ENCODE data around the gene INIP.

Gene INIP, protein sequence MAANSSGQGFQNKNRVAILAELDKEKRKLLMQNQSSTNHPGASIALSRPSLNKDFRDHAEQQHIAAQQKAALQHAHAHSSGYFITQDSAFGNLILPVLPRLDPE

GRCh38 chr9:112717661-112718331 lies at the start of gene INIP:
TSS of gene INIP (minus strand) at chr9:112718117. CDS start at chr9:112716485, 1,632 bp downstream.
- peak; percentile 79 for DNase-seq (ENCODE audit: low read depth)

DNA sequence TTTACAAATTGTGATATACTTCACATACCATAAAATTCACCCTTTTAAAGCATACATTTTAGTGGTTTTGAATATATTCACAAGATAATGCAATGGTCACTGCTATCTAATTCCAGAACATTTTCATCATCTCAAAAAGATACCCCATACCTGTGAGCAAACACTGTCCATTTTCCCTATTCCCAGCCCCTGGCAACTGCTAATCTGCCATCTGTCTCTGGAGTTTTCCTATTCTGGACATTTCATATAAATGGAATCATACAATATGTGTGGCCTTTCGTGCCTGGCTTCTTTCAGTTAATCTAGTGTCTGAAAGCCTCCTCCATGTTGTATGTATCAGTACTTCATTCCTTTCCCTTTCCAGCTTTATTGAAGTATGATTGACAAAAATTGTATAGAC lies 47.4 kb upstream of the INIP start:
- no peak for DNase-seq (ENCODE audit: low read depth)

GRCh38 chr9:112764837-112765236 lies 46.9 kb upstream of the INIP start:
- no peak for DNase-seq (ENCODE audit: low read depth)

- peak; percentile 63 for DNase-seq (ENCODE audit: low read depth)
Measured at GRCh38 chr9:112764344-112764743, 46.4 kb upstream of the INIP start.

GRCh38 chr9:112762726-112763518 lies 45.0 kb upstream of the INIP start:
- no peak for DNase-seq (ENCODE audit: low read depth)

- no peak for DNase-seq (ENCODE audit: low read depth)
Measured at GRCh38 chr9:112761912-112762655, 44.2 kb upstream of the INIP start.

- DNase-seq (ENCODE audit: low read depth), result no peak
Measured at GRCh38 chr9:112760821-112761220, 42.9 kb upstream of the INIP start.

DNA sequence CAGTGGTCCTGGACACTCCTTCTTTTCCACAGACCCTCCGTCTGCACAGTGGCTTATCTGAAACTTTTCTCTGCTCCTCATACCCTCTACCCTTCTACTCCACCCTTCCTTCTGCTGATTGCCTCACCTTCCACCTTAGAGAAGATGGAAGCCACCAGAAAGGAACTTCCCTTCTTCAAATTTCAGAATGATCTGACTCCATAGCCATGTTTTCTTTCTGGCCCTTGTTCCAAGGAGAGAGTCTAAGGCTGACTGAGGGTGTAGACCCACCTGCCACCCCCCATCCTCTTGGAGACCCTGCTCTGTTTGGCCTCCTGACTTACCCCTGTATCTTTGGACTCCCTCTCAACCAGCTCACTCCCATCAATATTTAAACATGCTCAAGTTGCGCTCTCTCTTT lies 40.0 kb upstream of the INIP start:
- no peak for DNase-seq (ENCODE audit: low read depth)

- no peak for DNase-seq (ENCODE audit: low read depth)
Measured at GRCh38 chr9:112757282-112757883, 39.5 kb upstream of the INIP start.

DNA sequence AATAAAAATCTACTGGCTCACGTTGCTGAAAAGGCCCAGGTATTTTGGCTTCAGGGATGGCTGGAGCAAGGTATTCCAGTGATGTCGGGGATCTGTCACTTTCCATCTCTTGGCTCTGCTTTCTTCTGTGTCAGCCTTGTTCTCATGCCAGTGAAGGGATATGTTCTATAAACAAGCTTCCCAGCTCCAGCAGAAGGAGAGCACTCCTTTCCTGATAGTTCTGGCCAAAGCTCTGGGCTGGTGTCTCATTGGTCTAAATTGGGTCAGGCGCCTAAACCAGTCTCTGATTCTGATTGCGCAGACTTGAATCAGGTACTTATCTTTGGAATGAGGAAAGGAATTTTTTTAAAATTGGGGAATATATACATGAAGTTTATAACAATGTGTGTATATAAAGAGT lies 37.8 kb upstream of the INIP start:
- DNase-seq (ENCODE audit: low read depth), result no peak

DNA sequence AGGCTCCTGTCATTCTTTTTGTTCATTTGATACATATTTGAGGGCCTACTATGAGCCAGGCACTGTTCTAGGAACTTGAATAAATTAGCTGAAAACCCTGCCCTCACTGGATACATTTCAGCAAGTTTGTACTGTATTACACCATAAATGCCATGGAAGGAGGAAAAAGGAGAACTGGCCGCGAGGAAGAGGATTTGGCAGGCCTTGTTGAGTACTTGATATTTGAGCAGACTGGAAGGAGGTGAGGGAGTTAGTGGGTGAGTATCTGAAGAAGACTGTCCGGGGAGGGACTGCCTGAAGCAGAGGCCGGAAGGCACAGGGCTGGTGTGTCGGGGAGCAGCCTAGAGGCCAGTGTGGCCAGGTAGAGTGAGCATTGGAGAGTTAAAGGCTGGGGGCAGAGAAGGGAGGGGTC lies 37.1 kb upstream of the INIP start:
- no peak for DNase-seq (ENCODE audit: low read depth)

GRCh38 chr9:112754578-112754977 lies 36.7 kb upstream of the INIP start:
- no peak for DNase-seq (ENCODE audit: low read depth)

- DNase-seq (ENCODE audit: low read depth), result peak; percentile 74
Measured at GRCh38 chr9:112753725-112754124, 35.8 kb upstream of the INIP start.

GRCh38 chr9:112752334-112753125 lies 34.6 kb upstream of the INIP start:
- DNase-seq (ENCODE audit: low read depth), result no peak

GRCh38 chr9:112751056-112751795 lies 33.3 kb upstream of the INIP start:
- no peak for DNase-seq (ENCODE audit: low read depth)

- no peak for DNase-seq (ENCODE audit: low read depth)
Measured at GRCh38 chr9:112750764-112751055, 32.8 kb upstream of the INIP start.

GRCh38 chr9:112750016-112750763 lies 32.3 kb upstream of the INIP start, which contains the start of gene SNX30:
TSS of gene SNX30 (plus strand) at chr9:112750760. CDS start at chr9:112751002, 242 bp downstream.
- no peak for DNase-seq (ENCODE audit: low read depth)

GRCh38 chr9:112747094-112747493 lies 29.2 kb upstream of the INIP start:
- DNase-seq (ENCODE audit: low read depth), result no peak

DNA sequence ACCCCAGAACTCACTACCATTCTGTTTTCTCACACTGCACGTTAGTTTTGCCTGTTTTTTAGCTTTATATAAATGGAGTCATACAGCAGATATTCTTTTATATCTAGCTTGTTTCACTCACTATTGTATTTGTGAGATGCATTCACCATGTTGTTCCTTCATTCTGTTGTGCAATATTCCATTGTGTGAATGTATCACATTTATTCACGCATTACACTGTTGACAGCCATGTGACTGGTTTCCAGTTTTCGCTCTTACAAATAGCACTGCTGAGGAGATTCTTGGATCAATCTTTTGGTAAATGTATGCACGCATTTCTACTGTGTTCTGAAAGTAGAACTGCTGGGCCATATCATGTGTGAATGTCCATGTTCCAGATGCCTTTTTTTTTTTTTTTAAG lies 26.3 kb upstream of the INIP start:
- no peak for DNase-seq (ENCODE audit: low read depth)

DNA sequence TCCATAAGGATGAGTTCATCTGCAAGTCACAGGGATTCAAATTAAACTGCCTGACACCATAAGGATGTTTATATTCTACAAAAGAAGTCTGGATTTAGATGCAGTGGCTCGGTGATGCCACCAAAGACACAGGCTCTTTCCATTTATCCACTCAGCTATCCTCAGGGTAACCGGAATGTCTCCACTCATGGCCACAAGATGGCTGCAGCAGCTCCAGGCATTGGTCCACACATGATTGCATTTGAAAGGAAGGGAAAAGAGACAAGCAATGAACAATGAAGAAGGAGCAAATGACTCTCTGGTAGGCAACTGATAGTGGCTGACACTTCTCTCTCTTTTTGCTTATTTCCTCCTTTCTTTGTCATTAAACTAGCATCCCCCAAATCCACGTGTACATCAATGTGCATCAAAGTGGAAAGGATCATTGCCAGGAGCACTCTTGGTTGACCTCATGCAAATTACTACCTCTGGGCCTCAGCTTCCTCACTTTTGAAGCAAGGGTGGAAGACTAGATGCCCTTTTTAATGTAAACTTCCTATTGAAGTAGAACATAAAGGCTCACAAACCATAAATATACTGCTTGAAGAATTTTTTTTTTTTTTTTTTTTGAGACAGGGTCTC lies 25.4 kb upstream of the INIP start:
- no peak for DNase-seq (ENCODE audit: low read depth)
